ENCODE measurements around the gene ADAMTS19. TPM values are rescaled to one million over a fixed set of nuclear protein-coding genes. Genes with fewer than 3 reads are reported as not detected.

Gene ADAMTS19
- total RNA-seq, 4 donors from 2014 or later = 0.51 to 0.88 TPM; not detected in 2

DNA sequence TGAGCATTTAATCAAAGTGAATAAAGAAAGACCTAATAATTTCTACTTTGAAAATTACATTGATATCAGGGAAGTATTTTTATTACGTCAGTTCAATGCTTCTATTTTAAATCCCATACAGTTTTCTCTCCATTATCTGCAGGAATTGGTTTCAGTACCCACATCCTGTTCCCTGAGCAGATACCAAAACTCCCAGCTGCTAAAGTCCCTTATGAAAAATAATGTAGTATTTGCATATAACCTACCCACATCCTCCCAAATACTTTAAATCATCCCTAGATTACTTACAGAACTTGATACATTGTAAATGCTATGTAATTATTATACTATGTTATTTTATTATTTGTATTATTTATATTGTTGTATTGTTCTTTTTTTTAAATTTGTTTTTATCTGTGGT, 162.4 kb downstream of the ADAMTS19 start:
- TF ChIP-seq, protein P1, sequence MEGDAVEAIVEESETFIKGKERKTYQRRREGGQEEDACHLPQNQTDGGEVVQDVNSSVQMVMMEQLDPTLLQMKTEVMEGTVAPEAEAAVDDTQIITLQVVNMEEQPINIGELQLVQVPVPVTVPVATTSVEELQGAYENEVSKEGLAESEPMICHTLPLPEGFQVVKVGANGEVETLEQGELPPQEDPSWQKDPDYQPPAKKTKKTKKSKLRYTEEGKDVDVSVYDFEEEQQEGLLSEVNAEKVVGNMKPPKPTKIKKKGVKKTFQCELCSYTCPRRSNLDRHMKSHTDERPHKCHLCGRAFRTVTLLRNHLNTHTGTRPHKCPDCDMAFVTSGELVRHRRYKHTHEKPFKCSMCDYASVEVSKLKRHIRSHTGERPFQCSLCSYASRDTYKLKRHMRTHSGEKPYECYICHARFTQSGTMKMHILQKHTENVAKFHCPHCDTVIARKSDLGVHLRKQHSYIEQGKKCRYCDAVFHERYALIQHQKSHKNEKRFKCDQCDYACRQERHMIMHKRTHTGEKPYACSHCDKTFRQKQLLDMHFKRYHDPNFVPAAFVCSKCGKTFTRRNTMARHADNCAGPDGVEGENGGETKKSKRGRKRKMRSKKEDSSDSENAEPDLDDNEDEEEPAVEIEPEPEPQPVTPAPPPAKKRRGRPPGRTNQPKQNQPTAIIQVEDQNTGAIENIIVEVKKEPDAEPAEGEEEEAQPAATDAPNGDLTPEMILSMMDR (IDR thresholded peaks at IDR 0.05; ENCODE audit: low read depth) = no peak

DNA sequence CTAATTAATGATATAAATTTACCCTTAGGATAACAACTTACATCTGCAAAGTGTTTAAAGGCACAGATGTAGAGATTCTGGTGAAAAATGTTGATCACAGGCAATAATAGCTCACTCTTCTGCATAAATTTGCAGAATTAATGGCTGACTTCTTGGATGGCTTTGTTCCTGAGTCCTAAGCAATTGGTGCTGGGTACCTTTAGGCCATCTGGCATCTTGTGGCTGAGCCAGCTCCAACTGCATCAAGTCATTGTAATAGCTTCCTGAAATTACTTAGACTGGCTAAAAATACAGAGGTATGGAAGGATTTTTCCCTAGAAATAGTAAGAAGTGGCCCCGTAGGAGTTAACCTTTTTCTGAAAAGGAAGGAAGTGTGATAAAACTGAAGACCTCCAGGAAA, 169.5 kb downstream of the ADAMTS19 start:
- TF ChIP-seq, protein P1 (IDR thresholded peaks at IDR 0.05; ENCODE audit: low read depth) = no peak

DNA sequence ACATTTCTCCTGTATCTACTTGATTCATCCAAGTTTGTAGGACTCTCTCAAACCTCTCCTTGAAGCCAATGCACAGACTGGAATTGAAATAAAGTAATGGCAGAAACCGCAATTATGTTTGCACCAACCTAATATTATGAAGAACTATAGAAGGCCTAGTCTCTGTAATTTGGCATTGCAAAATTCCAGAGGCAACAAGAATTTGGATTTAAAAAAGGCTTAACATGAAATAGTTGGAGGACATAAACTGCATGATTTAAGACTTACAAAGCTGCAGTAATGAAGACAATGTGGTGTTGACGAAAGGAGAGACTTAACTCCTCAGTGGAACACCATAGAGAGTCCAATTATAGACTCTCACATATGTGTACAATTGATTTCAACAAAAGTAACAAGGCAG, 170.0 kb downstream of the ADAMTS19 start:
- TF ChIP-seq, protein P1 (IDR thresholded peaks at IDR 0.05; ENCODE audit: low read depth) = no peak

DNA sequence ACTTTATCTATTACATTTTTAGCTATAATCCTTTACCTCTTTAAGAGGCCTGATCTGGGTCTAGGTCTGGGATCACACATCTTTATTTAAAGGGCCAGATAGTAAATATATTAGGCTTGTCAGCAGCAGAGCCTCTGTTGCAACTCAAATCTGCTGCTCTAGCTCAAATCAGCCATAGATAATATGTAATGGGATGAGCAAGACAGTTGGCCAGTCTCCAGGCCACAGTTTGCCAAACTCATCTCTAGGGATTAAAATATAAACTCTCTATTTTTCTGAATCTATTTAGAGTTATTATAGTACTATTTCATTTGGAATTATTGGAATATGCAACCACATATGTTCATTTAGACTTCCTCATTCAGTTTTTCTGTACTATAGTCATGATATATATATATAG, 171.9 kb downstream of the ADAMTS19 start:
- TF ChIP-seq, protein P1 (IDR thresholded peaks at IDR 0.05; ENCODE audit: low read depth) = no peak

DNA sequence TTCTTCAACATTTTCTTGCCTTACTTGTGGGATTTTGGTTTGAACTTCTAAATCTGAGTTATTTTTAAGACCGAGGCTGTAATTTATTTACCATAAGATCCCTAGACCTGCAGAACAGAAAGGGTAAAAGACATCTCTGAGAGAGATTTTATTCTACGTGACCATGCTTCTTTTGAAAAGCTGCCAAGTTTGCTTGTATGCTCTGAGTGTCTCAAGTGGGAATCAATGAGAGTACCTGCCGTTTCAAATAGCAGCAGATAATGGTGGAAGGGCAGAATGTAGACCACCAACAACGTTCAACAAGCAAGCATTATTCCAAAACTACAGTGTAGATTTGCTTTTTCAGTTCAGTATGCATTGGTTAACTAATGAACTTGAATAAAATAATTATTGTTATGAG, 179.2 kb downstream of the ADAMTS19 start:
- TF ChIP-seq, protein P1 (IDR thresholded peaks at IDR 0.05; ENCODE audit: low read depth) = no peak

DNA sequence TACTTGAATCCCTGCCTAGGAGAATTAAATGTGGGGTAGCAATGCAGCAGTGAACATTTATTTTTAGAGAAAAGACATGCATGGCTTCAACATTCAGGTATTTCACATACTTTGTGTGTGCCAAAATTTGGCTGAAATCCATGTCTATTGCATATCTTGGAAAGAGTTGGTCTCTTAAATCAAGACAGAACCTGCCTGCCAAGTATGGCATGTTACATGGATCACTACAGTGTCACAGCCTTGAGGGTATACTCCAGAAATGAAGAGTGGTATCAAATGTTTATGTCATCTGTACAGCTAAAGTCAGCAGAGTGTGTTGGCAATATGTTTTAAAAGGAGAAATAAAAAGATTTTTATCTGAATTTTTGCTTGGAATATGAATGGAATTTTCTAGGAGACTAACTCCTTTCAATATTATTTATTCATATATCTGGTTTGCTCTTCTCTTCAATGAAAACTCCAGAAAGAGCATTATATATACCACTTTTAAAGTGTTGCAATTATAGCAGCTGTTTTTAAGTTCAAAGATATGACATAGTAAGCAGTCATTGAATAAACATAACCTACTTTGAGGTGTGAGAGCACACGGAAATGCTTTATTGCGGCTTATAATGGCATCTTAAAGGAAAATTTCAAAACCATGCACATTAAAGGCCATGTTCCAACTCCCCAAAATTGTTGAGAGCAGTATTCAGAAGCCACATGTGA, 192.4 kb downstream of the ADAMTS19 start:
- TF ChIP-seq, protein P1 (IDR thresholded peaks at IDR 0.05; ENCODE audit: low read depth) = no peak

DNA sequence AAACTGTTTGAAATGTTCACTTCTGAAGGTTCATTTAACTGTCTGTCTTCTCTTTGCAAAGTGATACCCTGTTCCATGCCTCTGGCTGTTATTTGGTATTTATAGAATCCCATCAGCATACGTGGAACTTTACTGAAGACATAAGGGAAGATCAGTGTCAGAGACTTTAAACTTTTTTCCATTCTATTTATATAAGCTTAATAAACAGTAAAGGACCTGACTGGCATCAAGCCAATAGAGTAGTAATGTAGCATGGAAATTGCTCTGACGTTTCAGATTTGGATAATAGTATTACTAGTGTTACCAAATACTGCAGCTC, 192.9 kb downstream of the ADAMTS19 start:
- TF ChIP-seq, protein P1 (IDR thresholded peaks at IDR 0.05; ENCODE audit: low read depth) = no peak

Data from subcutaneous adipose tissue (tissue), 4 donors.